HEK293T (cell line): ENCODE data around the gene ANAPC5.

ENCODE experiments used
- ARNT ChIP-seq: fragments of 450-650 bp; IDR thresholded peaks from 2 replicates; pipeline ENCODE4 v1.6.1; 2017; ENCODE audit warnings: mild to moderate bottlenecking
- ELF4 ChIP-seq: fragments of 450-650 bp; IDR thresholded peaks from 2 replicates; pipeline ENCODE4 v1.6.1; 2017; ENCODE audit warnings: antibody characterized with exemption
- FOXM1 ChIP-seq: fragments of 450-650 bp; IDR thresholded peaks from 2 replicates; pipeline ENCODE4 v1.6.1; 2017; ENCODE audit warnings: mild to moderate bottlenecking, borderline replicate concordance
- HDGF ChIP-seq: fragments of 450-650 bp; IDR thresholded peaks from 2 replicates; pipeline ENCODE4 v1.6.1; 2017; ENCODE audit warnings: antibody characterized with exemption, borderline replicate concordance
- PKNOX1 ChIP-seq: fragments of 450-650 bp; IDR thresholded peaks from 2 replicates; pipeline ENCODE4 v1.6.1; 2016
- SUZ12 ChIP-seq: fragments of 450-650 bp; IDR thresholded peaks from 2 replicates; pipeline ENCODE4 v1.6.1; 2016; ENCODE audit warnings: mild to moderate bottlenecking

DNA sequence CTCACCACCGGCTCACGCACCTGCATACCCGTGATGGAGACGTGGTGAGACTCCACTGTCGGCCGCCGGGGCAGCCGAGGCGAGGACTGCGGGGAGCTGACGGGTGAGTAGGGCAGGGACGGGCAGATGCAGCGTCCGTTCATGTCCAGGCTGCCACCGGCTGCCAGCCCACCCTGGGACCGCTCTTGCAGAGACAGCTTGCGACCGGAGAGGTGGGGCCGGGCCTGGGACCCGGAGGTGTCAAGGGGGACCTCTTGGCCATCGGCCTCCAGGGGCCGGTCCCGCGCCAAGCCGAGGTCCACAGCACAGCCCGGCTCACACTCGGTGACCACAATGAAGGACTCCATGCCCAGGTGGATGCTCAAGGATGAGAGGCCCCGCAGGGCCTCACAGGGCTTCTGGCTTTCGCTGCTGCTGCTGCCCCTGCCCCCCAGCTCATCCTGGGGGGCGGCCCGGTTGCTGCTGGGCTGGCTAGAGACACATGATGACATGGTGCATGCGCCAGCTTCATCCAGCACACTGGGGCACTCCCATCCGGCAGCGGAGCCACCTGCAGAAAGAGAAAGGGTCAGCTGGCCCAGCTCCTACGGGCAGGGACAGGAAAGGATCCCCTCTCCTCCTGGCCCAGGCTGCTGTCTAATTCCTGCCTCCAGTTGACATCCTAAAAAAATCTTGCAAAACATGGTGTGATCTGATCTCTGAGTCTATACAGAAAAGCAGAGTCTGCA lies 78.0 kb downstream of the ANAPC5 start:
- no peak for TF ChIP-seq HDGF
- TF ChIP-seq ARNT = no peak
- no peak for TF ChIP-seq ELF4
- TF ChIP-seq PKNOX1 = no peak
- TF ChIP-seq SUZ12 = no peak
- no peak for TF ChIP-seq FOXM1
